Measurements from ENCODE around the gene KIAA1549. TPM values are rescaled to one million over a fixed set of nuclear protein-coding genes. Genes with fewer than 3 reads are reported as not detected.

Gene KIAA1549
- total RNA-seq, 4 donors from 2014 or later = 1.6 to 2.4 (median 1.7) TPM

- no peak for DNase-seq (ENCODE audit: low spot score in 2 of 2)
- no peak overlapping the region for H3K4me3 ChIP-seq
- no peak for TF ChIP-seq POLR2A (IDR thresholded peaks at IDR 0.05)
- TF ChIP-seq EP300 (IDR thresholded peaks at IDR 0.05) = no peak
- TF ChIP-seq CTCF (IDR thresholded peaks at IDR 0.05) = no peak
- H3K27ac ChIP-seq = no peak overlapping the region
- 77 to 84% methylated on average over 6 of the region's 6 CpGs for WGBS, 2 donors
- H3K9me3 ChIP-seq = no peaks in the 10 kb centered on the region
- peaks cover 0 to 15% (median 4%) of the 10 kb centered on the region in 4 donors for H3K4me1 ChIP-seq
- no peaks in the 10 kb centered on the region for H3K36me3 ChIP-seq
- no peaks in the 10 kb centered on the region for H3K27me3 ChIP-seq
Observed at GRCh38 chr7:138958391-138958956, 22.7 kb downstream of the KIAA1549 start.

- H3K4me1 ChIP-seq = peaks cover 0 to 9% (median 4%) of the 10 kb centered on the region in 4 donors
- no peaks in the 10 kb centered on the region for H3K9me3 ChIP-seq
- TF ChIP-seq EP300 (IDR thresholded peaks at IDR 0.05) (no peak), CTCF (IDR thresholded peaks at IDR 0.05) (no peak), POLR2A (IDR thresholded peaks at IDR 0.05) (no peak)
- no peaks in the 10 kb centered on the region for H3K27me3 ChIP-seq
- no peak overlapping the region for H3K27ac ChIP-seq
- WGBS, 2 donors = 93 to 94% methylated on average over 16 of the region's 16 CpGs
- no peak overlapping the region for H3K4me3 ChIP-seq
- no peaks in the 10 kb centered on the region for H3K36me3 ChIP-seq
- no peak for DNase-seq (ENCODE audit: low spot score in 2 of 2)
Observed at GRCh38 chr7:138957753-138958390, 23.3 kb downstream of the KIAA1549 start.

- no peak overlapping the region for H3K27ac ChIP-seq
- H3K36me3 ChIP-seq = no peaks in the 10 kb centered on the region
- no peak overlapping the region for H3K4me3 ChIP-seq
- peaks cover 0 to 8% (median 4%) of the 10 kb centered on the region in 4 donors for H3K4me1 ChIP-seq
- H3K27me3 ChIP-seq = no peaks in the 10 kb centered on the region
- H3K9me3 ChIP-seq = no peaks in the 10 kb centered on the region
- DNase-seq (ENCODE audit: low spot score in 2 of 2) = no peak
- 90 to 93% methylated on average over 3 of the region's 3 CpGs for WGBS, 2 donors
- TF ChIP-seq POLR2A (IDR thresholded peaks at IDR 0.05) = no peak
- no peak for TF ChIP-seq CTCF (IDR thresholded peaks at IDR 0.05)
- TF ChIP-seq EP300 (IDR thresholded peaks at IDR 0.05) = no peak
Observed at GRCh38 chr7:138957217-138957616, 24.0 kb downstream of the KIAA1549 start.

GRCh38 chr7:138954545-138955475, 26.4 kb downstream of the KIAA1549 start:
- H3K27ac ChIP-seq = no peak overlapping the region
- 79 to 84% methylated on average over 14 of the region's 14 CpGs for WGBS, 2 donors
- DNase-seq (ENCODE audit: low spot score in 2 of 2) = no peak
- no peaks in the 10 kb centered on the region for H3K27me3 ChIP-seq
- TF ChIP-seq POLR2A (IDR thresholded peaks at IDR 0.05) = no peak
- no peaks in the 10 kb centered on the region for H3K4me1 ChIP-seq
- no peaks in the 10 kb centered on the region for H3K36me3 ChIP-seq
- H3K9me3 ChIP-seq = no peaks in the 10 kb centered on the region
- no peak overlapping the region for H3K4me3 ChIP-seq

GRCh38 chr7:138952791-138953190, 28.4 kb downstream of the KIAA1549 start:
- Histone ChIP-seq H3K9me3 (no peaks in the 10 kb centered on the region), H3K4me3 (no peak overlapping the region), H3K36me3 (no peaks in the 10 kb centered on the region), H3K27ac (no peak overlapping the region), H3K27me3 (no peaks in the 10 kb centered on the region), H3K4me1 (no peaks in the 10 kb centered on the region)
- no peak for DNase-seq (ENCODE audit: low spot score in 2 of 2)
- 95 to 96% methylated on average over 6 of the region's 6 CpGs for WGBS, 2 donors
- TF ChIP-seq POLR2A (IDR thresholded peaks at IDR 0.05) (no peak), CTCF (IDR thresholded peaks at IDR 0.05) (no peak), EP300 (IDR thresholded peaks at IDR 0.05) (no peak)

Measured in tibial nerve (tissue), 4 donors.